Measurements from ENCODE around the gene OR13C3. TPM values are rescaled to one million over a fixed set of nuclear protein-coding genes. Genes with fewer than 3 reads are reported as not detected.

The OR13C3 gene
- not detected in 2 replicates for total RNA-seq (2012; rRNA removed)
- polyA plus RNA-seq (2012; rRNA removed) = not detected in 2 replicates
- polyA plus RNA-seq (2012; cell fraction: cytosol; rRNA removed) = not detected in 2 replicates
- polyA plus RNA-seq (2012; cell fraction: nucleus; rRNA removed; ENCODE audit: low replicate concordance) = not detected in 2 replicates
- not detected for Bru-seq, nascent RNA
- BruChase-seq, experiment 1, labeled RNA remaining after a 6-hour chase = percentile 16 among the genes with signal in this experiment
- BruChase-seq, experiment 2, labeled RNA remaining after a 2-hour chase = percentile 22 among the genes with signal in this experiment
- long read RNA-seq = 0 reads

DNA sequence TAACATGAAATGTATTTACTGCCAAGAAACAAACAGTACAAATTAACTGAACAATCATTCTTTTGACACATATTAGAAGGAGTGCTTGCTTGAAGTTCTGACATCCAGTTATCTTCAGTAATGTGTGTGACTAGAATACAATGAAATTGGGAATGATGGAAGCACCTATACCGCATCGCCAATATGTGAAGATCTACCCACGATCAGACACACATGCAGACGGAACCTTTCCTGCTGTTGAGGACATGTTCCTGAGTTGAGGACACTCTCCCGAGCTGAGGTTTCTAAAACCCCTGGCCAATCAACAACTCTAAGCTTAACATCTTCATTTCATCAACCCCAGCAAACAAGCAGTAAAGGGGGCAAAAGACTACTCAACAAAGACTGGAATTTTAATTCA, at the start of gene OR13C3:
Gene OR13C3 (minus strand): TSS at position 101 of the 400 bp plus-strand sequence. CDS start 133 bp downstream, outside the sequence.
- Histone ChIP-seq H3K9me3 (ENCODE audit: control insufficient read depth, insufficient read depth, low read length) (0 out of 2 replicates have a peak, but pooled peaks cover 6% of the 10 kb centered on the region), H3K27ac (ENCODE audit: insufficient read depth, low read length) (no peak within 1 kb of the TSS), H3K4me3 (ENCODE audit: insufficient read depth, low read depth, low read length) (no peak within 1 kb of the TSS), H3K4me2 (ENCODE audit: low read depth, low read length) (no peak within 1 kb of the TSS), H4K8ac (ENCODE audit: low read depth in 2 of 2, low read length in 2 of 2) (no peak within 1 kb of the TSS), H2BK15ac (ENCODE audit: low read depth, low read length) (no peak within 1 kb of the TSS), H2BK20ac (ENCODE audit: low read depth, low read length) (no peak within 1 kb of the TSS), H3K4me1 (ENCODE audit: control insufficient read depth, insufficient read depth, low read length) (no peaks in the 10 kb centered on the region), H3K4ac (ENCODE audit: low read depth, low read length) (no peak within 1 kb of the TSS), H3K9ac (ENCODE audit: low read depth, low read length) (no peak within 1 kb of the TSS), H4K20me1 (ENCODE audit: insufficient read depth, low read length) (no peaks in the 10 kb centered on the region), H4K5ac (ENCODE audit: low read depth, low read length) (no peak within 1 kb of the TSS), H2BK120ac (ENCODE audit: low read depth, low read length) (no peak within 1 kb of the TSS), H4K91ac (ENCODE audit: insufficient read depth, low read depth, low read length) (no peak within 1 kb of the TSS), H3K23ac (ENCODE audit: low read depth, low read length) (no peak within 1 kb of the TSS), H3K14ac (replicated peaks; ENCODE audit: low read depth, low read length) (no peak within 1 kb of the TSS), H2BK5ac (ENCODE audit: low read depth, low read length, poor library complexity, severe bottlenecking) (no peak within 1 kb of the TSS), H2AK9ac (replicated peaks; ENCODE audit: low read depth, low read length, poor library complexity) (no peak within 1 kb of the TSS), H3K9me1 (ENCODE audit: insufficient read depth, low read length) (no peaks in the 10 kb centered on the region), H3K27me3 (ENCODE audit: control insufficient read depth, insufficient read depth, low read length) (no peaks in the 10 kb centered on the region), H2AK5ac (ENCODE audit: low read depth, low read length) (no peak within 1 kb of the TSS), H3K18ac (ENCODE audit: low read depth, low read length) (no peak within 1 kb of the TSS), H3K36me3 (ENCODE audit: control insufficient read depth, insufficient read depth, low read length) (no peaks in the 10 kb centered on the region), H3K79me1 (ENCODE audit: low read depth in 1 of 2, low read length in 2 of 2) (no peaks in the 10 kb centered on the region), H2AFZ (replicated peaks; ENCODE audit: low read length, poor library complexity) (no peak within 1 kb of the TSS), H3K56ac (ENCODE audit: extremely low read depth, insufficient read depth, low read length) (no peak within 1 kb of the TSS)
- no peak for ATAC-seq (ENCODE audit: low read depth)
- dilution Hi-C loops (cut with HindIII; ENCODE audit: low sequenced_read_pairs, unreplicated experiment) = no loop called here
- CTCF ChIA-PET = no interaction called here
- intact Hi-C loops (cut with micrococcal nuclease) = no loop called here
- POLR2A ChIA-PET (ENCODE audit: unreplicated experiment) = no interaction called here
- no CpG with 5 or more reads among the region's 5 CpGs for WGBS, 2 experiments (ENCODE audit: extremely low coverage in 2 of 2, insufficient read length in 1 of 2)
- DNase-seq = no peak
- BruUV-seq (replicated peaks) = no TSS peak
- in situ Hi-C loops (cut with MboI; ENCODE audit: low sequenced_read_pairs) = no loop called here
- TF ChIP-seq CEBPB (IDR thresholded peaks at IDR 0.05; ENCODE audit: low read depth, low read length) (no peak), NFE2L2 (IDR thresholded peaks at IDR 0.05; ENCODE audit: low read depth, low read length) (no peak), RFX5 (IDR thresholded peaks at IDR 0.05; ENCODE audit: low read depth, low read length) (no peak), CHD1 (IDR thresholded peaks at IDR 0.05; ENCODE audit: low read depth, low read length) (no peak), MXI1 (IDR thresholded peaks at IDR 0.05; ENCODE audit: borderline replicate concordance, low read depth, low read length) (no peak), MAFK (IDR thresholded peaks at IDR 0.05; ENCODE audit: low read depth, low read length) (no peak), USF2 (IDR thresholded peaks at IDR 0.05; ENCODE audit: low read depth, low read length) (no peak), SMC3 (IDR thresholded peaks at IDR 0.05; ENCODE audit: low read depth, low read length) (no peak), BHLHE40 (IDR thresholded peaks at IDR 0.05; ENCODE audit: low read depth, low read length) (no peak), MAZ (IDR thresholded peaks at IDR 0.05; ENCODE audit: borderline replicate concordance, low read depth, low read length) (no peak), POLR2A (IDR thresholded peaks at IDR 0.05; ENCODE audit: low read depth, low read length) (no peak), RAD21 (IDR thresholded peaks at IDR 0.05; ENCODE audit: low read length) (no peak), RCOR1 (IDR thresholded peaks at IDR 0.05; ENCODE audit: insufficient replicate concordance, low read length) (no peak), FOS (IDR thresholded peaks at IDR 0.05; ENCODE audit: low read depth, low read length) (no peak)
- TF ChIP-seq, protein P1, sequence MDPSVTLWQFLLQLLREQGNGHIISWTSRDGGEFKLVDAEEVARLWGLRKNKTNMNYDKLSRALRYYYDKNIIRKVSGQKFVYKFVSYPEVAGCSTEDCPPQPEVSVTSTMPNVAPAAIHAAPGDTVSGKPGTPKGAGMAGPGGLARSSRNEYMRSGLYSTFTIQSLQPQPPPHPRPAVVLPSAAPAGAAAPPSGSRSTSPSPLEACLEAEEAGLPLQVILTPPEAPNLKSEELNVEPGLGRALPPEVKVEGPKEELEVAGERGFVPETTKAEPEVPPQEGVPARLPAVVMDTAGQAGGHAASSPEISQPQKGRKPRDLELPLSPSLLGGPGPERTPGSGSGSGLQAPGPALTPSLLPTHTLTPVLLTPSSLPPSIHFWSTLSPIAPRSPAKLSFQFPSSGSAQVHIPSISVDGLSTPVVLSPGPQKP (IDR thresholded peaks at IDR 0.05; ENCODE audit: borderline replicate concordance, low read depth, low read length) = no peak
- TF ChIP-seq, protein P2, sequence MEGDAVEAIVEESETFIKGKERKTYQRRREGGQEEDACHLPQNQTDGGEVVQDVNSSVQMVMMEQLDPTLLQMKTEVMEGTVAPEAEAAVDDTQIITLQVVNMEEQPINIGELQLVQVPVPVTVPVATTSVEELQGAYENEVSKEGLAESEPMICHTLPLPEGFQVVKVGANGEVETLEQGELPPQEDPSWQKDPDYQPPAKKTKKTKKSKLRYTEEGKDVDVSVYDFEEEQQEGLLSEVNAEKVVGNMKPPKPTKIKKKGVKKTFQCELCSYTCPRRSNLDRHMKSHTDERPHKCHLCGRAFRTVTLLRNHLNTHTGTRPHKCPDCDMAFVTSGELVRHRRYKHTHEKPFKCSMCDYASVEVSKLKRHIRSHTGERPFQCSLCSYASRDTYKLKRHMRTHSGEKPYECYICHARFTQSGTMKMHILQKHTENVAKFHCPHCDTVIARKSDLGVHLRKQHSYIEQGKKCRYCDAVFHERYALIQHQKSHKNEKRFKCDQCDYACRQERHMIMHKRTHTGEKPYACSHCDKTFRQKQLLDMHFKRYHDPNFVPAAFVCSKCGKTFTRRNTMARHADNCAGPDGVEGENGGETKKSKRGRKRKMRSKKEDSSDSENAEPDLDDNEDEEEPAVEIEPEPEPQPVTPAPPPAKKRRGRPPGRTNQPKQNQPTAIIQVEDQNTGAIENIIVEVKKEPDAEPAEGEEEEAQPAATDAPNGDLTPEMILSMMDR (conservative IDR thresholded peaks at IDR 0.05; ENCODE audit: low read depth, low read length) = no peak
